ENCODE data around the gene THSD7A. TPM values are rescaled to one million over a fixed set of nuclear protein-coding genes. Genes with fewer than 3 reads are reported as not detected.

The THSD7A gene
- total and polyA plus RNA-seq, 2 of the 8 experiments (the other 6 are each of a cell fraction or from before 2014, with no cell fraction given): 0.44 to 1.2 TPM

DNA sequence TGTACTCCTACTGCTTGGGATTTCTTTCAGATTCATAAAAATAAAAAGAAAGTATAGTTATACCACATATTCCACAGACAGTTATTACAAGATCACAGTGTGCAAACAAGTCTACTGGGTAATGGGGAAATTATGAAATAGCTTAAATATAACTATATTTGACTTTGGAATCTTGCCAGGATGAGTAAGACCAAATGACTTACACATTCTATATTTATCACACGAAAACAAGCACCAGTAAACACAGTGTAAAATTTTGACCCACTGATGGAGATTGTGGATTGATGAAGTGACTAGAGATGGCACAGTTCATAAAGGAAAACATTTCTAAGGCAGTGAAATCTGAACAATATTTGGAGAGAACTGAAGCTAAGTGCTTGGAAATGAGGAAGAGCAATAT, 339.7 kb downstream of the THSD7A start (continued):
- TF ChIP-seq CREB1 (IDR thresholded peaks at IDR 0.05) (no peak), EZH2 (IDR thresholded peaks at IDR 0.05; ENCODE audit: low read depth, low read length, severe bottlenecking) (no peak), SAP30 (IDR thresholded peaks at IDR 0.05; ENCODE audit: insufficient read depth, insufficient replicate concordance, low read length) (no peak)

Data from H1 (cell line).